ENCODE results near the gene LRRC17.

LRRC17 gene

GRCh38 chr7:102912742-102913141 is at the start of gene LRRC17:
LRRC17 (plus strand) TSS chr7:102913000; CDS start chr7:102933914, 20,914 bp downstream.
- no peak for DNase-seq

- DNase-seq = no peak
These were observed 47.8 kb upstream of the LRRC17 start for GRCh38 chr7:102864958-102865357.

- DNase-seq = no peak
These were observed 46.1 kb upstream of the LRRC17 start for GRCh38 chr7:102866535-102867215.

GRCh38 chr7:102869195-102869594 is 43.6 kb upstream of the LRRC17 start:
- DNase-seq = no peak

GRCh38 chr7:102872460-102872859 is 40.3 kb upstream of the LRRC17 start:
- no peak for DNase-seq

- DNase-seq = no peak
These were observed 39.2 kb upstream of the LRRC17 start for GRCh38 chr7:102873470-102874165.

- DNase-seq = no peak
These were observed 38.5 kb upstream of the LRRC17 start for GRCh38 chr7:102874166-102874829.

- DNase-seq = no peak
These were observed 37.8 kb upstream of the LRRC17 start for GRCh38 chr7:102874966-102875365.

GRCh38 chr7:102875700-102876295 is 37.0 kb upstream of the LRRC17 start:
- no peak for DNase-seq

GRCh38 chr7:102883098-102883860 is 29.5 kb upstream of the LRRC17 start:
- no peak for DNase-seq

GRCh38 chr7:102888561-102889233 is 24.1 kb upstream of the LRRC17 start:
- no peak for DNase-seq

- DNase-seq = no peak
These were observed 22.9 kb upstream of the LRRC17 start for GRCh38 chr7:102889851-102890250.

GRCh38 chr7:102890292-102890970 is 22.4 kb upstream of the LRRC17 start:
- DNase-seq = no peak

GRCh38 chr7:102890971-102891692 is 21.7 kb upstream of the LRRC17 start:
- no peak for DNase-seq

GRCh38 chr7:102891693-102892261 is 21.0 kb upstream of the LRRC17 start:
- DNase-seq = no peak

GRCh38 chr7:102892631-102893278 is 20.0 kb upstream of the LRRC17 start:
- DNase-seq = no peak

GRCh38 chr7:102895602-102896001 is 17.2 kb upstream of the LRRC17 start:
- no peak for DNase-seq

- DNase-seq = no peak
These were observed 16.2 kb upstream of the LRRC17 start for GRCh38 chr7:102896585-102896984.

GRCh38 chr7:102897211-102897631 is 15.6 kb upstream of the LRRC17 start:
- DNase-seq = no peak
